CD14-positive monocyte (primary cell): Measurements from ENCODE around the gene CADM1. TPM values are rescaled to one million over a fixed set of nuclear protein-coding genes. Genes with fewer than 3 reads are reported as not detected.

ENCODE experiments used
- DNase-seq, 3 donors: peaks; one replicate each; pipeline ENCODE4 v3.0.0-alpha.2; 2011 to 2022
- H2AFZ ChIP-seq: 2 replicates; pipeline ENCODE4 v1.6.0; 2012; ENCODE audit warnings: mild to moderate bottlenecking, low read depth, low read length, inconsistent platforms; ENCODE audit not compliant: insufficient read depth, poor library complexity, severe bottlenecking
- H3K27ac ChIP-seq, 2 donors: 1 replicate in 1 of 2; 2 replicates in 1 of 2; pipeline ENCODE4 v1.5.1; 2012 to 2013; ENCODE audit warnings: low read length in 2 of 2, control low read depth in 1 of 2, inconsistent platforms in 1 of 2, low read depth in 1 of 2, mild to moderate bottlenecking in 1 of 2
- H3K27me3 ChIP-seq, 2 donors: one replicate each; pipeline versions ENCODE4 v1.6.0 to v1.6.1; 2011 to 2013; ENCODE audit warnings: low read length in 2 of 2; ENCODE audit not compliant: control insufficient read depth in 2 of 2, insufficient read depth in 2 of 2
- H3K36me3 ChIP-seq, 2 donors: replicated peaks in 1 of 2; 1 replicate in 1 of 2; 2 replicates in 1 of 2; pipeline versions ENCODE4 v1.5.1 to v1.6.1; 2012 to 2013; ENCODE audit warnings: low read length in 2 of 2, control low read depth in 1 of 2, inconsistent platforms in 1 of 2, mild to moderate bottlenecking in 1 of 2; ENCODE audit not compliant: insufficient read depth in 2 of 2, control insufficient read depth in 1 of 2
- H3K4me1 ChIP-seq, 2 donors: 1 replicate in 1 of 2; 2 replicates in 1 of 2; pipeline versions ENCODE4 v1.5.1 to v1.6.1; 2012 to 2013; ENCODE audit warnings: low read length in 2 of 2, control low read depth in 1 of 2, inconsistent platforms in 1 of 2, mild to moderate bottlenecking in 1 of 2, moderate library complexity in 1 of 2; ENCODE audit not compliant: insufficient read depth in 2 of 2, control insufficient read depth in 1 of 2
- H3K4me2 ChIP-seq: replicated peaks from 2 replicates; pipeline ENCODE3; 2012; ENCODE audit warnings: low read length, moderate library complexity, mild to moderate bottlenecking; ENCODE audit not compliant: poor library complexity, severe bottlenecking; ENCODE audit errors: extremely low read depth
- H3K4me3 ChIP-seq, 3 experiments: fragments of 200-600 bp in 1 of 3; sonication (generic) in 1 of 3; replicated peaks in 1 of 3; 1 replicate in 2 of 3; 2 replicates in 1 of 3; pipeline ENCODE4 v1.5.1; 2011 to 2013; ENCODE audit warnings: low read length in 3 of 3, mild to moderate bottlenecking in 3 of 3, control low read depth in 2 of 3, low read depth in 2 of 3, inconsistent platforms in 1 of 3, moderate library complexity in 1 of 3
- H3K79me2 ChIP-seq: 2 replicates; pipeline ENCODE4 v1.6.0; 2012; ENCODE audit warnings: mild to moderate bottlenecking, control low read depth, inconsistent platforms, low read length, moderate library complexity; ENCODE audit not compliant: insufficient read depth
- H3K9ac ChIP-seq: 2 replicates; pipeline ENCODE4 v1.6.0; 2017; ENCODE audit warnings: low read length, mild to moderate bottlenecking; ENCODE audit not compliant: insufficient read depth, poor library complexity, severe bottlenecking
- H3K9me3 ChIP-seq, 2 donors: replicated peaks in 1 of 2; 1 replicate in 1 of 2; 2 replicates in 1 of 2; pipeline versions ENCODE4 v1.5.1 to v1.6.1; 2012 to 2013; ENCODE audit warnings: low read length in 2 of 2, control low read depth in 1 of 2; ENCODE audit not compliant: control insufficient read depth in 1 of 2, insufficient read depth in 1 of 2
- H4K20me1 ChIP-seq: 2 replicates; pipeline ENCODE4 v1.6.0; 2012; ENCODE audit warnings: mild to moderate bottlenecking, low read length, control low read depth, moderate library complexity; ENCODE audit not compliant: insufficient read depth
- H3K27ac Mint-ChIP-seq, 7 donors: one replicate each; pipeline ENCODE4 v1.8.0; 2020; ENCODE audit warnings: mild to moderate bottlenecking in 7 of 7, mixed read lengths in 7 of 7, moderate library complexity in 6 of 7, inconsistent platforms in 2 of 7
- H3K27me3 Mint-ChIP-seq, 3 donors: one replicate each; pipeline ENCODE4 v1.8.0; 2021 to 2022; ENCODE audit warnings: low read depth in 3 of 3, mild to moderate bottlenecking in 3 of 3, mixed read lengths in 3 of 3, moderate library complexity in 3 of 3, inconsistent platforms in 1 of 3
- H3K36me3 Mint-ChIP-seq, 2 donors: one replicate each; pipeline ENCODE4 v1.8.0; 2020; ENCODE audit warnings: mixed read lengths in 2 of 2, inconsistent platforms in 1 of 2, mild to moderate bottlenecking in 1 of 2
- H3K4me1 Mint-ChIP-seq: one replicate; pipeline ENCODE4 v1.8.0; 2020; ENCODE audit warnings: mild to moderate bottlenecking, mixed read lengths
- H3K4me3 Mint-ChIP-seq, 2 donors: one replicate each; pipeline ENCODE4 v1.8.0; 2020; ENCODE audit warnings: mild to moderate bottlenecking in 2 of 2, mixed read lengths in 2 of 2, moderate library complexity in 1 of 2
- H3K9me3 Mint-ChIP-seq, 7 donors: one replicate each; pipeline ENCODE4 v1.8.0; 2020 to 2022; ENCODE audit warnings: mixed read lengths in 7 of 7, mild to moderate bottlenecking in 6 of 7, moderate library complexity in 6 of 7, inconsistent platforms in 2 of 7
- WGBS: methylation state at CpG from one replicate; pipeline ENCODE4 v1.1.5; 2013; ENCODE audit warnings: missing lambda C conversion rate; ENCODE audit not compliant: insufficient coverage; 5-methylcytosine and 5-hydroxymethylcytosine counted together
- intact Hi-C, 2 donors: fragments of 100-400 bp; cut with micrococcal nuclease; formaldehyde crosslinking; loops; one replicate each; pipeline versions ENCODE4 v1.15.0 to v1.15.1; 2023
- polyA plus RNA-seq, 3 donors: library from polyadenylated mRNA; depleted of rRNA in 1 of 3; unstranded in 2 of 3; stranded (reverse) in 1 of 3; fragments of 300-500 nt in 2 of 3; fragments of >200 nt in 1 of 3; fragmentation: Illumina TruSeq in 2 of 3; gene quantifications; 1 replicate in 2 of 3; 2 replicates in 1 of 3; pipeline ENCODE4 v1.2.3, GENCODE V29; 2012 to 2021
- TF ChIP-seq, protein P1 (sequence below): fragments of 200-600 bp; IDR thresholded peaks from one replicate; pipeline ENCODE4 v1.8.0; 2022; ENCODE audit warnings: antibody characterized with exemption, mild to moderate bottlenecking

CADM1 gene
- polyA plus RNA-seq, 3 donors: not detected

DNA sequence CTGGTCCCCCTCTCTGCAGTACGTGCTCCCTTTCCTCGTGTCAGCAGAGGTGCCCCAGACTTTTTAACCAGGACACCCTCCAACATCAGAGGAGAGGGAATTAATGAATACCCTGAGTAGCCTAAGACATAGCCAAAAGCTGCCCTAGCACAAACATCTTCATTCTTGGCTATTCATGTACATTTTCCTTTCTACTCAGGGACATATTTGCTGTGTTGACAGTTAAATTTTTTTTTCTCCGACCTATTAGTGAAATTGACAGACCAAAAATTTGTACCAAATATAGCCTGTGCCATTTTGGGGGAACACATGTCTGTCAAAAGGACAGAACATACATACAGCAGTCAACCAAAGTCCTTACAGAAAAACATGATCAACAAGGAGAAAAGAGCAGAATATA lies 33.3 kb downstream of the CADM1 start:
- peaks cover 7% of the 10 kb centered on the region for H3K4me1 Mint-ChIP-seq
- H2AFZ ChIP-seq: no peak overlapping the region

DNA sequence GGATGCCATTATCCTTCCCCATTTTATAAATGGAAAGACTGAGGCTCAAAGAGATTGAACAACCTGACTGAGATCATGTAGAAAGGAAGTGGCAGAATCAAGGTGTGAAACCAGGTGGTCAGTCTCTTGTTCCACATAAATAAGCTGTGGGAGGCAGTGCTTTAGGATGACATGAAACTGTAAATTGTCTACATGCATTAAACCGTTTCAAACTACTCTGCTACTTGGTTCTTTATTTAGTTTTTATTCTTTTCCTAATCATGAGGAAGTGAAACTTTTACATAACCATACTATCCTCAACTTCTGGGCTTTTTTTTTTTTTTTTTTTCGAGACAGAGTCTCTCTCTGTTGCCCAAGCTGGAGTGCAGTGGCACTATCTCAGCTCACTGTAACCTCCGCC lies 34.9 kb downstream of the CADM1 start:
- no peaks in the 10 kb centered on the region for H3K4me1 ChIP-seq
- no peaks in the 10 kb centered on the region for H3K9me3 ChIP-seq
- TF ChIP-seq, protein P1, sequence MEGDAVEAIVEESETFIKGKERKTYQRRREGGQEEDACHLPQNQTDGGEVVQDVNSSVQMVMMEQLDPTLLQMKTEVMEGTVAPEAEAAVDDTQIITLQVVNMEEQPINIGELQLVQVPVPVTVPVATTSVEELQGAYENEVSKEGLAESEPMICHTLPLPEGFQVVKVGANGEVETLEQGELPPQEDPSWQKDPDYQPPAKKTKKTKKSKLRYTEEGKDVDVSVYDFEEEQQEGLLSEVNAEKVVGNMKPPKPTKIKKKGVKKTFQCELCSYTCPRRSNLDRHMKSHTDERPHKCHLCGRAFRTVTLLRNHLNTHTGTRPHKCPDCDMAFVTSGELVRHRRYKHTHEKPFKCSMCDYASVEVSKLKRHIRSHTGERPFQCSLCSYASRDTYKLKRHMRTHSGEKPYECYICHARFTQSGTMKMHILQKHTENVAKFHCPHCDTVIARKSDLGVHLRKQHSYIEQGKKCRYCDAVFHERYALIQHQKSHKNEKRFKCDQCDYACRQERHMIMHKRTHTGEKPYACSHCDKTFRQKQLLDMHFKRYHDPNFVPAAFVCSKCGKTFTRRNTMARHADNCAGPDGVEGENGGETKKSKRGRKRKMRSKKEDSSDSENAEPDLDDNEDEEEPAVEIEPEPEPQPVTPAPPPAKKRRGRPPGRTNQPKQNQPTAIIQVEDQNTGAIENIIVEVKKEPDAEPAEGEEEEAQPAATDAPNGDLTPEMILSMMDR: no peak
- intact Hi-C loops: no loop called here
- H3K4me3 ChIP-seq: no peak overlapping the region
- peak overlapping the region in 1 of 7 donors; percentile 12 for H3K27ac Mint-ChIP-seq
- peaks cover 0 to 2% of the 10 kb centered on the region in 2 donors for H3K27me3 ChIP-seq
- no peak overlapping the region for H3K4me3 Mint-ChIP-seq
- no peaks in the 10 kb centered on the region for H3K36me3 ChIP-seq
- H3K4me2 ChIP-seq: no peak overlapping the region
- WGBS: 80% methylated on average over 1 of the region's 3 CpGs
- no peak overlapping the region for H3K27ac ChIP-seq
- DNase-seq: no peak
- peaks cover 0 to 3% (median 1%) of the 10 kb centered on the region in 7 donors for H3K9me3 Mint-ChIP-seq
- H3K4me1 Mint-ChIP-seq: peaks cover 7% of the 10 kb centered on the region
- H3K79me2 ChIP-seq: no peaks in the 10 kb centered on the region
- H4K20me1 ChIP-seq: no peaks in the 10 kb centered on the region
- no peak overlapping the region for H3K9ac ChIP-seq
- no peak overlapping the region for H2AFZ ChIP-seq
- no peaks in the 10 kb centered on the region for H3K36me3 Mint-ChIP-seq
- peaks cover 1 to 6% (median 4%) of the 10 kb centered on the region in 3 donors for H3K27me3 Mint-ChIP-seq

More for the DNA sequence above, 33.3 kb downstream of the CADM1 start:
- Histone ChIP-seq H3K27me3 (peaks cover 0 to 2% of the 10 kb centered on the region in 2 donors), H3K4me1 (no peaks in the 10 kb centered on the region), H3K4me2 (no peak overlapping the region), H4K20me1 (no peaks in the 10 kb centered on the region), H3K9me3 (no peaks in the 10 kb centered on the region), H3K27ac (no peak overlapping the region), H3K4me3 (no peak overlapping the region), H3K36me3 (no peaks in the 10 kb centered on the region), H3K9ac (no peak overlapping the region), H3K79me2 (no peaks in the 10 kb centered on the region)
- WGBS: no CpG with 5 or more reads among the region's 3 CpGs
- Mint-ChIP-seq H3K9me3 (peaks cover 0 to 2% (median 1%) of the 10 kb centered on the region in 7 donors), H3K27ac (no peak overlapping the region), H3K36me3 (no peaks in the 10 kb centered on the region), H3K27me3 (peaks cover 1 to 6% (median 4%) of the 10 kb centered on the region in 3 donors), H3K4me3 (no peak overlapping the region)
- TF ChIP-seq, protein P1: no peak
- intact Hi-C loops: no loop called here
- no peak for DNase-seq
